ENCODE data around the gene CUL4A.
"Not testable (repeated sequence)": the region's sequence is repeated elsewhere in the genome, so short reads cannot be mapped to it uniquely, and the experiment has no call there.

Gene CUL4A

GRCh38 chr13:113209759-113210421 lies 477 bp downstream of the CUL4A start:
- DNase-seq: peak; percentile 40

- no peak for DNase-seq
Measured at GRCh38 chr13:113210833-113211232, 1.4 kb downstream of the CUL4A start.

- no peak for DNase-seq
Measured at GRCh38 chr13:113211774-113212173, 2.4 kb downstream of the CUL4A start.

- no peak for DNase-seq
Measured at GRCh38 chr13:113216254-113217048, 7.0 kb downstream of the CUL4A start.

GRCh38 chr13:113218586-113218985 lies 9.2 kb downstream of the CUL4A start:
- no peak for DNase-seq

GRCh38 chr13:113219256-113219940 lies 10.0 kb downstream of the CUL4A start:
- DNase-seq: no peak

GRCh38 chr13:113220141-113220598 lies 10.8 kb downstream of the CUL4A start:
- DNase-seq: no peak

- DNase-seq: no peak
Measured at GRCh38 chr13:113220877-113221276, 11.5 kb downstream of the CUL4A start.

GRCh38 chr13:113223070-113223469 lies 13.7 kb downstream of the CUL4A start:
- no peak for DNase-seq

- no peak for DNase-seq
Measured at GRCh38 chr13:113224486-113224885, 15.1 kb downstream of the CUL4A start.

GRCh38 chr13:113225515-113225914 lies 16.1 kb downstream of the CUL4A start:
- DNase-seq: no peak

- DNase-seq: no peak
Measured at GRCh38 chr13:113226873-113227450, 17.5 kb downstream of the CUL4A start.

GRCh38 chr13:113229161-113229560 lies 19.7 kb downstream of the CUL4A start:
- DNase-seq: no peak

- no peak for DNase-seq
Measured at GRCh38 chr13:113229791-113230190, 20.4 kb downstream of the CUL4A start.

GRCh38 chr13:113231306-113232207 lies 22.1 kb downstream of the CUL4A start:
- DNase-seq: no peak

GRCh38 chr13:113232208-113233003 lies 23.0 kb downstream of the CUL4A start:
- no peak for DNase-seq

GRCh38 chr13:113233101-113233500 lies 23.7 kb downstream of the CUL4A start:
- no peak for DNase-seq

GRCh38 chr13:113238536-113238935 lies 29.1 kb downstream of the CUL4A start:
- no peak for DNase-seq

- no peak for DNase-seq
Measured at GRCh38 chr13:113239357-113239756, 29.9 kb downstream of the CUL4A start.

- DNase-seq: no peak
Measured at GRCh38 chr13:113239986-113240385, 30.6 kb downstream of the CUL4A start.

- not testable (repeated sequence) for DNase-seq
Measured at GRCh38 chr13:113241623-113242022, 32.2 kb downstream of the CUL4A start.
